H1 (cell line): ENCODE data around the gene PACSIN2. TPM values are rescaled to one million over a fixed set of nuclear protein-coding genes. Genes with fewer than 3 reads are reported as not detected.

ENCODE experiments used
- CTCF ChIA-PET: fragments of 300-600 bp; sonication (Branson Sonifier 250); formaldehyde crosslinking; loops from one replicate; lab custom pipeline; 2021; ENCODE audit not compliant: partially characterized antibody; lab: Charles Lee
- POLR2A ChIA-PET: fragments of 300-600 bp; sonication (Branson Sonifier 250); formaldehyde crosslinking; loops from one replicate; lab custom pipeline; 2021; ENCODE audit warnings: inconsistent platforms; ENCODE audit not compliant: partially characterized antibody; lab: Charles Lee
- DNase-seq, 2 experiments: peaks; one replicate each; pipeline versions ENCODE4 v3.0.0 to v3.0.0-alpha.2; 2010 to 2022; ENCODE audit warnings: low spot score in 2 of 2, low read depth in 1 of 2, mixed read lengths in 1 of 2
- FAIRE-seq: peaks from 2 replicates; lab custom pipeline; 2011; peaks lifted over from hg19 to GRCh38; lab: Jason Lieb, UNC
- H2AFZ ChIP-seq: 2 replicates; pipeline ENCODE4 v1.8.1; 2012; ENCODE audit warnings: low read length, inconsistent platforms
- H2AK5ac ChIP-seq: 2 replicates; pipeline ENCODE4 v1.6.1; 2013; ENCODE audit warnings: low read depth, low read length
- H2BK120ac ChIP-seq: replicated peaks from 2 replicates; pipeline ENCODE3; 2013; ENCODE audit warnings: low read depth, low read length, inconsistent platforms
- H2BK12ac ChIP-seq: 2 replicates; pipeline ENCODE4 v1.6.1; 2013; ENCODE audit warnings: low read depth, low read length
- H2BK15ac ChIP-seq: 2 replicates; pipeline ENCODE4 v1.6.1; 2013; ENCODE audit warnings: low read length
- H2BK20ac ChIP-seq: 2 replicates; pipeline ENCODE4 v1.6.1; 2013; ENCODE audit warnings: low read length
- H2BK5ac ChIP-seq: 2 replicates; pipeline ENCODE4 v1.6.1; 2013; ENCODE audit warnings: low read depth, low read length
- H3K14ac ChIP-seq: 2 replicates; pipeline ENCODE4 v1.6.1; 2013; ENCODE audit warnings: inconsistent platforms; ENCODE audit not compliant: insufficient read length
- H3K18ac ChIP-seq: 2 replicates; pipeline ENCODE4 v1.6.1; 2013; ENCODE audit warnings: low read length; ENCODE audit errors: extremely low read depth
- H3K23ac ChIP-seq: 2 replicates; pipeline ENCODE4 v1.6.1; 2013; ENCODE audit warnings: inconsistent platforms; ENCODE audit not compliant: insufficient read length
- H3K23me2 ChIP-seq: 2 replicates; pipeline ENCODE4 v1.6.1; 2013; ENCODE audit warnings: low read depth, low read length
- H3K27ac ChIP-seq: 2 replicates; pipeline ENCODE4 v1.6.1; 2011; ENCODE audit warnings: low read depth, low read length, inconsistent platforms
- H3K27me3 ChIP-seq, 4 experiments: replicated peaks in 1 of 4; 1 replicate in 1 of 4; 2 replicates in 3 of 4; pipeline versions ENCODE4 v1.6.1 to v1.8.1; 2011 to 2013; ENCODE audit warnings: low read length in 3 of 4, mild to moderate bottlenecking in 3 of 4, inconsistent platforms in 2 of 4, mixed read lengths in 2 of 4, moderate library complexity in 1 of 4; ENCODE audit not compliant: control insufficient read depth in 3 of 4, insufficient read depth in 3 of 4; ENCODE audit errors: extremely low read depth in 1 of 4
- H3K36me3 ChIP-seq, 4 experiments: 2 replicates each; pipeline versions ENCODE4 v1.6.1 to v1.8.1; 2011 to 2013; ENCODE audit warnings: mild to moderate bottlenecking in 4 of 4, low read length in 3 of 4, moderate library complexity in 2 of 4, control low read depth in 1 of 4, inconsistent platforms in 1 of 4; ENCODE audit not compliant: insufficient read depth in 4 of 4, control insufficient read depth in 2 of 4
- H3K4ac ChIP-seq: replicated peaks from 2 replicates; pipeline ENCODE3; 2013; ENCODE audit warnings: low read length, low read depth, mixed read lengths, inconsistent platforms; ENCODE audit not compliant: insufficient read length
- H3K4me1 ChIP-seq, 4 experiments: replicated peaks in 1 of 4; 1 replicate in 1 of 4; 2 replicates in 3 of 4; pipeline versions ENCODE4 v1.6.1 to v1.8.1; 2011 to 2013; ENCODE audit warnings: low read length in 3 of 4, inconsistent platforms in 2 of 4, mixed read lengths in 1 of 4; ENCODE audit not compliant: insufficient read depth in 4 of 4, control insufficient read depth in 3 of 4
- H3K4me2 ChIP-seq, 2 experiments: 2 replicates each; pipeline versions ENCODE4 v1.6.1 to v1.8.1; 2011 to 2013; ENCODE audit warnings: low read depth in 2 of 2, low read length in 2 of 2, control low read depth in 1 of 2, inconsistent platforms in 1 of 2, mild to moderate bottlenecking in 1 of 2; ENCODE audit not compliant: insufficient read depth in 1 of 2
- H3K4me3 ChIP-seq, 4 experiments: fragments of 200-600, 300-600 bp in 1 of 4; sonication (generic), shearing (Covaris generic), sonication (Bioruptor Twin) in 1 of 4; 2 replicates each; pipeline versions ENCODE4 v1.5.1 to v1.8.1; 2011 to 2016; ENCODE audit warnings: low read length in 4 of 4, low read depth in 3 of 4, control low read depth in 2 of 4, inconsistent platforms in 2 of 4, mild to moderate bottlenecking in 2 of 4, mixed read lengths in 1 of 4, moderate library complexity in 1 of 4; ENCODE audit not compliant: insufficient read depth in 2 of 4; ENCODE audit errors: extremely low read depth in 1 of 4
- H3K56ac ChIP-seq: replicated peaks from 2 replicates; pipeline ENCODE3; 2013; ENCODE audit warnings: low read depth, mild to moderate bottlenecking, mixed read lengths, low read length, inconsistent platforms; ENCODE audit not compliant: insufficient read length
- H3K79me1 ChIP-seq: 2 replicates; pipeline ENCODE4 v1.6.1; 2013; ENCODE audit warnings: low read depth, low read length, control low read depth
- H3K79me2 ChIP-seq, 2 experiments: 2 replicates each; pipeline versions ENCODE4 v1.6.1 to v1.8.1; 2012 to 2013; ENCODE audit warnings: low read length in 2 of 2, mild to moderate bottlenecking in 2 of 2, inconsistent platforms in 1 of 2; ENCODE audit not compliant: insufficient read depth in 2 of 2, control insufficient read depth in 1 of 2
- H3K9ac ChIP-seq, 4 experiments: replicated peaks in 1 of 4; 1 replicate in 1 of 4; 2 replicates in 3 of 4; pipeline versions ENCODE4 v1.6.1 to v1.8.1; 2011 to 2013; ENCODE audit warnings: low read depth in 3 of 4, low read length in 3 of 4, control low read depth in 2 of 4, mild to moderate bottlenecking in 2 of 4, moderate library complexity in 2 of 4, inconsistent platforms in 1 of 4; ENCODE audit errors: extremely low read depth in 1 of 4
- H3K9me3 ChIP-seq, 2 experiments: 2 replicates each; pipeline versions ENCODE4 v1.6.1 to v1.8.1; 2012 to 2013; ENCODE audit warnings: mild to moderate bottlenecking in 2 of 2, moderate library complexity in 2 of 2, control low read depth in 1 of 2, inconsistent platforms in 1 of 2, low read depth in 1 of 2, low read length in 1 of 2, mixed read lengths in 1 of 2; ENCODE audit not compliant: insufficient read depth in 2 of 2
- H4K20me1 ChIP-seq, 2 experiments: replicated peaks in 1 of 2; 2 replicates each; pipeline versions ENCODE3 to v1.8.1; 2011 to 2013; ENCODE audit warnings: inconsistent platforms in 2 of 2, low read length in 2 of 2, mild to moderate bottlenecking in 1 of 2; ENCODE audit not compliant: insufficient read depth in 2 of 2, control insufficient read depth in 1 of 2
- H4K5ac ChIP-seq: 2 replicates; pipeline ENCODE4 v1.6.1; 2013; ENCODE audit warnings: low read length, low read depth, mixed read lengths, inconsistent platforms; ENCODE audit not compliant: insufficient read length
- H4K8ac ChIP-seq: 2 replicates; pipeline ENCODE4 v1.8.0; 2013; ENCODE audit warnings: mild to moderate bottlenecking, moderate library complexity, low read length, inconsistent platforms; ENCODE audit not compliant: insufficient read depth; ENCODE audit errors: extremely low read depth
- H4K91ac ChIP-seq: replicated peaks from 2 replicates; pipeline ENCODE3; 2013; ENCODE audit warnings: low read length, mixed read lengths, inconsistent platforms; ENCODE audit not compliant: insufficient read length
- ASH2L ChIP-seq: fragments of 200-600, 300-600 bp; sonication (generic); IDR thresholded peaks from one replicate; pipeline ENCODE4 v1.7.1; 2017; ENCODE audit warnings: low read length
- BRCA1 ChIP-seq: IDR thresholded peaks from 2 replicates; pipeline ENCODE4 v1.6.1; 2012; ENCODE audit warnings: low read depth, low read length, improper control_type of control experiment
- EZH2 ChIP-seq: fragments of 200-600 bp; sonication (generic); IDR thresholded peaks from 2 replicates; pipeline ENCODE4 v1.7.1; 2012; ENCODE audit warnings: low read depth, mild to moderate bottlenecking, moderate library complexity, low read length, inconsistent platforms; ENCODE audit not compliant: severe bottlenecking
- GABPA ChIP-seq: IDR thresholded peaks from 2 replicates; pipeline ENCODE4 v1.6.1; 2011; ENCODE audit warnings: mild to moderate bottlenecking, low read length, moderate library complexity, borderline replicate concordance; ENCODE audit not compliant: insufficient read depth
- GTF2F1 ChIP-seq: IDR thresholded peaks from 2 replicates; pipeline ENCODE4 v1.6.1; 2012; ENCODE audit warnings: low read depth, low read length, improper control_type of control experiment, borderline replicate concordance
- HDAC6 ChIP-seq: IDR thresholded peaks from one replicate; pipeline ENCODE4 v1.7.1; 2012; ENCODE audit warnings: low read depth, mild to moderate bottlenecking, inconsistent platforms, low read length, moderate library complexity
- KDM5A ChIP-seq: fragments of 200-600 bp; IDR thresholded peaks from 2 replicates; pipeline ENCODE4 v1.7.1; 2012; ENCODE audit warnings: mild to moderate bottlenecking, low read length, inconsistent platforms, mixed read lengths
- NRF1 ChIP-seq: IDR thresholded peaks from 2 replicates; pipeline ENCODE4 v1.6.1; 2011; ENCODE audit warnings: mild to moderate bottlenecking, low read depth, low read length, improper control_type of control experiment
- POLR2A ChIP-seq, 2 experiments: IDR thresholded peaks; 1 replicate in 1 of 2; 2 replicates in 1 of 2; pipeline ENCODE4 v1.6.1; 2011; ENCODE audit warnings: low read depth in 2 of 2, low read length in 2 of 2, mild to moderate bottlenecking in 2 of 2; ENCODE audit errors: control extremely low read depth in 1 of 2
- RXRA ChIP-seq: IDR thresholded peaks from 2 replicates; pipeline ENCODE4 v1.6.1; 2011; ENCODE audit warnings: low read depth, mild to moderate bottlenecking, low read length, moderate library complexity; ENCODE audit not compliant: insufficient read depth
- SAP30 ChIP-seq: fragments of 300-600 bp; sonication (generic); IDR thresholded peaks from 2 replicates; pipeline ENCODE4 v1.7.1; 2012; ENCODE audit warnings: low read length, moderate library complexity, mild to moderate bottlenecking, inconsistent platforms; ENCODE audit not compliant: insufficient read depth, insufficient replicate concordance
- SP1 ChIP-seq: IDR thresholded peaks from 2 replicates; pipeline ENCODE4 v1.6.1; 2011; ENCODE audit warnings: low read depth, low read length
- SUZ12 ChIP-seq: fragments of 200-600 bp; sonication (generic); IDR thresholded peaks from 2 replicates; pipeline ENCODE4 v1.6.1; 2012; ENCODE audit warnings: mild to moderate bottlenecking, inconsistent platforms, low read length, moderate library complexity, mixed read lengths
- TBP ChIP-seq: IDR thresholded peaks from 2 replicates; pipeline ENCODE4 v1.6.1; 2011; ENCODE audit warnings: low read depth, low read length, improper control_type of control experiment
- YY1 ChIP-seq: IDR thresholded peaks from 2 replicates; pipeline ENCODE4 v1.6.1; 2011; ENCODE audit warnings: low read depth, mild to moderate bottlenecking, low read length
- WGBS, 2 experiments: shearing (Covaris generic) in 1 of 2; methylation state at CpG; one replicate each; pipeline versions ENCODE4 v1.1.6 to v1.1.7; 2013 to 2015; ENCODE audit warnings: low lambda C conversion rate in 2 of 2, mixed read lengths in 2 of 2, inconsistent platforms in 1 of 2, low coverage in 1 of 2, missing lambda C conversion rate in 1 of 2; ENCODE audit not compliant: insufficient replicate concordance in 2 of 2, insufficient coverage in 1 of 2, insufficient read length in 1 of 2; ENCODE audit errors: extremely low coverage in 1 of 2, missing lambda C conversion rate in 1 of 2; 5-methylcytosine and 5-hydroxymethylcytosine counted together
- polyA plus RNA-seq, 7 experiments: library from polyadenylated mRNA; depleted of rRNA in 3 of 7; stranded (reverse) in 5 of 7; unstranded in 2 of 7; fragments of >200 nt in 5 of 7; fragments of 200-250 nt in 2 of 7; gene quantifications; 1 replicate in 5 of 7; 2 replicates in 1 of 7; 4 replicates in 1 of 7; pipeline versions ENCODE4 v1.2.1 to v1.2.3, GENCODE V29; 2011 to 2013; ENCODE audit warnings: missing spikeins in 2 of 7, mixed read lengths in 2 of 7
- total RNA-seq: library from RNA; stranded (reverse); fragmentation: NEBNext Ultra II Directional; extraction: Animal tissue kit (Norgen Biotek cat#: 25700); gene quantifications from 2 replicates; pipeline ENCODE4 v1.2.1, GENCODE V29; 2021

The PACSIN2 gene
- total and polyA plus RNA-seq, 2 of the 8 experiments (the other 6 are each of a cell fraction or from before 2014, with no cell fraction given): 44.8 to 64.2 TPM

- no peak overlapping the region for H3K4me2 ChIP-seq
- no peak for FAIRE-seq
- no peak for TF ChIP-seq GTF2F1
- TF ChIP-seq HDAC6: no peak
- TF ChIP-seq YY1: no peak
- TF ChIP-seq TBP: no peak
- TF ChIP-seq BRCA1: no peak
- TF ChIP-seq POLR2A (IDR thresholded peaks at IDR 0.05; ENCODE audit: control extremely low read depth in 1 of 2, low read depth in 2 of 2, low read length in 2 of 2): no peak
- TF ChIP-seq KDM5A: no peak
- no peak for TF ChIP-seq EZH2
- TF ChIP-seq SP1: no peak
- TF ChIP-seq GABPA: no peak
- TF ChIP-seq NRF1: no peak
- TF ChIP-seq SAP30: no peak
- no peak for TF ChIP-seq RXRA
- TF ChIP-seq ASH2L: no peak
- no peak for TF ChIP-seq SUZ12
Observed at GRCh38 chr22:42876041-42876440, 138.9 kb downstream of the PACSIN2 start.

More at GRCh38 chr22:42876041-42876440, 138.9 kb downstream of the PACSIN2 start:
- no peak overlapping the region for H3K4ac ChIP-seq
- H3K4me1 ChIP-seq: no peaks in the 10 kb centered on the region; a peak in 1 of 7 replicates
- no peaks in the 10 kb centered on the region for H3K23me2 ChIP-seq
- no peak overlapping the region for H3K18ac ChIP-seq
- H4K5ac ChIP-seq: no peak overlapping the region
- H3K56ac ChIP-seq: no peak overlapping the region
- H2BK20ac ChIP-seq: no peak overlapping the region
- no peak overlapping the region for H2BK5ac ChIP-seq
- H3K27ac ChIP-seq: no peak overlapping the region
- CTCF ChIA-PET: interaction anchor here (1.2 to 3.4 kb wide), 5 partner anchors 8 to 267 kb away, joined by 3 to 22 read pairs (median 4); no protein-coding TSS in a partner anchor
- peaks cover 11 to 33% (median 26%) of the 10 kb centered on the region in 4 experiments; a peak in 6 of 8 replicates for H3K36me3 ChIP-seq
- H3K79me1 ChIP-seq: no peaks in the 10 kb centered on the region
- no peak overlapping the region for H4K8ac ChIP-seq
- H3K79me2 ChIP-seq: no peaks in the 10 kb centered on the region
- no peak overlapping the region for H4K91ac ChIP-seq
- no peak overlapping the region for H3K9ac ChIP-seq
- H2BK120ac ChIP-seq: no peak overlapping the region
- H3K14ac ChIP-seq: no peak overlapping the region
- H3K9me3 ChIP-seq: no peaks in the 10 kb centered on the region
- H2BK12ac ChIP-seq: no peak overlapping the region
- WGBS, 2 experiments: 90% methylated on average over 9 of the region's 17 CpGs; no CpG with 5 or more reads in 1 of the 2 experiments
- H2BK15ac ChIP-seq: no peak overlapping the region
- DNase-seq: no peak
- POLR2A ChIA-PET: interaction anchor here (1.2 to 1.6 kb wide), 2 partner anchors 139 to 255 kb away, joined by 3 to 7 read pairs; partner anchors contain the start of gene PACSIN2
- no peaks in the 10 kb centered on the region for H3K27me3 ChIP-seq
- H2AFZ ChIP-seq: no peak overlapping the region
- H2AK5ac ChIP-seq: no peak overlapping the region
- H3K4me3 ChIP-seq: no peak overlapping the region
- H4K20me1 ChIP-seq: peaks cover 7 to 11% of the 10 kb centered on the region in 2 experiments
- H3K23ac ChIP-seq: no peak overlapping the region
